Endothelial cell of umbilical vein (primary cell): Measurements from ENCODE around the gene DTX3L. TPM values are rescaled to one million over a fixed set of nuclear protein-coding genes. Genes with fewer than 3 reads are reported as not detected.

Source experiments
- BruUV-seq: library from RNA; stranded (reverse); fragments of 400-500 nt; replicated peaks from 2 replicates; lab custom pipeline; 2021; lab: Mats Ljungman, UMichigan
- CTCF ChIA-PET: fragments of 300-600, 350-600 bp; sonication (Branson Sonifier 250); formaldehyde crosslinking; loops from one replicate; lab custom pipeline; 2021; ENCODE audit warnings: antibody characterized with exemption, inconsistent platforms; lab: Charles Lee
- POLR2A ChIA-PET: fragments of 300-600, 350-600 bp; sonication (Branson Sonifier 250); formaldehyde crosslinking; loops from one replicate; lab custom pipeline; 2021; ENCODE audit warnings: antibody characterized with exemption, inconsistent platforms; lab: Charles Lee
- DNase-seq: peaks from one replicate; pipeline ENCODE4 v3.0.0-alpha.2; 2011; ENCODE audit warnings: low read depth, low spot score
- FAIRE-seq: peaks from 2 replicates; lab custom pipeline; 2011; peaks lifted over from hg19 to GRCh38; lab: Jason Lieb, UNC
- H2AFZ ChIP-seq: 2 replicates; pipeline ENCODE4 v1.6.0; 2012; ENCODE audit warnings: low read depth, low read length, control low read depth, inconsistent platforms
- H3K27ac ChIP-seq: 2 replicates; pipeline ENCODE4 v1.5.1; 2011; ENCODE audit warnings: low read depth, mild to moderate bottlenecking, control low read depth, low read length, moderate library complexity; ENCODE audit not compliant: insufficient read depth
- H3K27me3 ChIP-seq, 2 experiments: 2 replicates each; pipeline versions ENCODE4 v1.6.0 to v1.6.1; 2011; ENCODE audit warnings: low read length in 2 of 2, mixed read lengths in 1 of 2; ENCODE audit not compliant: control insufficient read depth in 2 of 2, insufficient read depth in 2 of 2
- H3K36me3 ChIP-seq, 2 experiments: 2 replicates in 1 of 2; 3 replicates in 1 of 2; pipeline ENCODE4 v1.5.1; 2011; ENCODE audit warnings: low read length in 2 of 2, mild to moderate bottlenecking in 1 of 2, moderate library complexity in 1 of 2; ENCODE audit not compliant: control insufficient read depth in 2 of 2, insufficient read depth in 2 of 2; ENCODE audit errors: extremely low read depth in 1 of 2
- H3K4me1 ChIP-seq: 3 replicates; pipeline ENCODE4 v1.5.1; 2011; ENCODE audit warnings: mild to moderate bottlenecking, low read length; ENCODE audit not compliant: control insufficient read depth, insufficient read depth; ENCODE audit errors: extremely low read depth
- H3K4me2 ChIP-seq: 2 replicates; pipeline ENCODE4 v1.6.1; 2011; ENCODE audit warnings: low read length, control low read depth, mixed read lengths; ENCODE audit not compliant: insufficient read depth
- H3K4me3 ChIP-seq, 3 experiments: fragments of 200-600 bp in 1 of 3; sonication (generic), shearing (Covaris generic) in 1 of 3; replicated peaks in 1 of 3; 2 replicates each; pipeline ENCODE4 v1.5.1; 2011 to 2016; ENCODE audit warnings: control low read depth in 3 of 3, low read length in 3 of 3, mild to moderate bottlenecking in 2 of 3, inconsistent platforms in 1 of 3, low read depth in 1 of 3, moderate library complexity in 1 of 3; ENCODE audit not compliant: insufficient read depth in 1 of 3
- H3K79me2 ChIP-seq: 2 replicates; pipeline ENCODE4 v1.6.0; 2012; ENCODE audit warnings: low read length, inconsistent platforms; ENCODE audit not compliant: control insufficient read depth, insufficient read depth
- H3K9ac ChIP-seq: replicated peaks from 2 replicates; pipeline ENCODE3; 2011; ENCODE audit warnings: low read length, control low read depth; ENCODE audit not compliant: insufficient read depth; ENCODE audit errors: extremely low read depth
- H3K9me1 ChIP-seq: replicated peaks from 3 replicates; pipeline ENCODE4 v1.6.0; 2011; ENCODE audit warnings: mild to moderate bottlenecking, low read length; ENCODE audit not compliant: control insufficient read depth, insufficient read depth; ENCODE audit errors: extremely low read depth
- H3K9me3 ChIP-seq: replicated peaks from 2 replicates; pipeline ENCODE4 v1.5.1; 2012; ENCODE audit warnings: low read length, inconsistent platforms; ENCODE audit not compliant: control insufficient read depth, insufficient read depth
- H4K20me1 ChIP-seq: replicated peaks from 2 replicates; pipeline ENCODE3; 2011; ENCODE audit warnings: mild to moderate bottlenecking, low read length; ENCODE audit not compliant: control insufficient read depth, insufficient read depth; ENCODE audit errors: extremely low read depth
- CTCF ChIP-seq, 2 donors: IDR thresholded peaks; 1 replicate in 1 of 2; 2 replicates in 1 of 2; pipeline ENCODE4 v1.5.1; 2011; ENCODE audit warnings: low read length in 2 of 2, mild to moderate bottlenecking in 2 of 2, moderate library complexity in 2 of 2, control low read depth in 1 of 2, inconsistent platforms in 1 of 2, low read depth in 1 of 2; ENCODE audit not compliant: insufficient read depth in 1 of 2; ENCODE audit errors: extremely low read depth in 1 of 2
- EZH2 ChIP-seq: IDR thresholded peaks from 2 replicates; pipeline ENCODE4 v1.6.1; 2012; ENCODE audit warnings: borderline replicate concordance, low read depth, mild to moderate bottlenecking, moderate library complexity, low read length, inconsistent platforms; ENCODE audit not compliant: severe bottlenecking
- FOS ChIP-seq: IDR thresholded peaks from 2 replicates; pipeline ENCODE4 v1.6.1; 2011; ENCODE audit warnings: mild to moderate bottlenecking, low read length, moderate library complexity, borderline replicate concordance; ENCODE audit not compliant: insufficient read depth
- GATA2 ChIP-seq: IDR thresholded peaks from 2 replicates; pipeline ENCODE4 v1.7.0; 2011; ENCODE audit warnings: low read depth, mild to moderate bottlenecking, moderate library complexity, mixed read lengths, low read length; ENCODE audit not compliant: insufficient read length, insufficient read depth
- JUN ChIP-seq: IDR thresholded peaks from 2 replicates; pipeline ENCODE4 v1.6.1; 2011; ENCODE audit warnings: borderline replicate concordance, low read depth; ENCODE audit not compliant: insufficient read length, insufficient read depth
- MAX ChIP-seq: IDR thresholded peaks from 2 replicates; pipeline ENCODE4 v1.6.1; 2011; ENCODE audit not compliant: insufficient read depth, insufficient read length
- MYC ChIP-seq: IDR thresholded peaks from one replicate; pipeline ENCODE4 v1.6.1; 2011; ENCODE audit warnings: mild to moderate bottlenecking, low read depth, low read length
- POLR2A ChIP-seq: IDR thresholded peaks from 2 replicates; pipeline ENCODE4 v1.6.1; 2012; ENCODE audit warnings: low read depth, mild to moderate bottlenecking, control low read depth, low read length
- POLR2AphosphoS5 ChIP-seq: IDR thresholded peaks from 2 replicates; pipeline ENCODE4 v1.6.1; 2012; ENCODE audit warnings: low read depth, mild to moderate bottlenecking, control low read depth, low read length, moderate library complexity; ENCODE audit not compliant: insufficient read depth
- dilution Hi-C: fragments of 300-500 bp; cut with MboI; formaldehyde crosslinking; loops from one replicate; pipeline ENCODE4 v1.15.0; 2019; ENCODE audit warnings: low sequenced_read_pairs; ENCODE audit not compliant: extremely low pct_ligation_motif_present
- intact Hi-C: fragments of 100-400 bp; cut with micrococcal nuclease; formaldehyde crosslinking; loops from one replicate; pipeline ENCODE4 v1.10.0; 2022
- polyA plus RNA-seq, 4 experiments: library from polyadenylated mRNA; depleted of rRNA in 3 of 4; stranded (reverse) in 3 of 4; unstranded in 1 of 4; fragments of >200 nt; gene quantifications; 2 replicates each; pipeline versions ENCODE4 v1.2.1 to v1.2.3, GENCODE V29; 2011 to 2012; ENCODE audit warnings: missing spikeins in 1 of 4
- total RNA-seq: library from RNA; stranded (reverse); gene quantifications from 2 replicates; pipeline ENCODE4 v1.2.3, GENCODE V29; 2021

The DTX3L gene
- total and polyA plus RNA-seq, 2 donors (not counting 3 experiments of a cell fraction or from before 2014, with no cell fraction given) = 3.2 to 20.5 TPM

GRCh38 chr3:122557356-122557755 is 6.8 kb upstream of the DTX3L start:
- Histone ChIP-seq H3K79me2 (no peaks in the 10 kb centered on the region), H3K4me3 (no peak overlapping the region), H3K4me1 (no peaks in the 10 kb centered on the region), H3K9me1 (no peaks in the 10 kb centered on the region), H3K27me3 (no peaks in the 10 kb centered on the region), H3K9me3 (no peaks in the 10 kb centered on the region), H3K4me2 (no peak overlapping the region), H2AFZ (no peak overlapping the region), H4K20me1 (no peaks in the 10 kb centered on the region), H3K9ac (no peak overlapping the region), H3K36me3 (peaks cover 0 to 2% of the 10 kb centered on the region in 2 experiments), H3K27ac (no peak overlapping the region)
- no peak for TF ChIP-seq MAX
- no peak for TF ChIP-seq FOS
- TF ChIP-seq EZH2 = no peak
- no peak for TF ChIP-seq CTCF (IDR thresholded peaks at IDR 0.05; ENCODE audit: extremely low read depth in 1 of 2, insufficient read depth in 1 of 2, low read depth in 1 of 2, low read length in 2 of 2)
- TF ChIP-seq POLR2AphosphoS5 = no peak
- TF ChIP-seq JUN = no peak
- TF ChIP-seq GATA2 = no peak
- no peak for TF ChIP-seq MYC
- TF ChIP-seq POLR2A = no peak
- ChIA-PET POLR2A (no interaction called here), CTCF (interaction anchor here (1.2 kb wide), 1 partner anchor 164 kb away, joined by 4 read pairs; no protein-coding TSS in a partner anchor)
- BruUV-seq = no TSS peak
- intact Hi-C loops = no loop called here
- DNase-seq (no peak), FAIRE-seq (no peak)
- dilution Hi-C loops = no loop called here
